Endothelial cell of umbilical vein (primary cell): ENCODE measurements around the gene CD320. TPM values are rescaled to one million over a fixed set of nuclear protein-coding genes. Genes with fewer than 3 reads are reported as not detected.

Source experiments
- BruUV-seq: library from RNA; stranded (reverse); fragments of 400-500 nt; replicated peaks from 2 replicates; lab custom pipeline; 2021; lab: Mats Ljungman, UMichigan
- CTCF ChIA-PET: fragments of 300-600, 350-600 bp; sonication (Branson Sonifier 250); formaldehyde crosslinking; loops from one replicate; lab custom pipeline; 2021; ENCODE audit warnings: antibody characterized with exemption, inconsistent platforms; lab: Charles Lee
- POLR2A ChIA-PET: fragments of 300-600, 350-600 bp; sonication (Branson Sonifier 250); formaldehyde crosslinking; loops from one replicate; lab custom pipeline; 2021; ENCODE audit warnings: antibody characterized with exemption, inconsistent platforms; lab: Charles Lee
- DNase-seq: peaks from one replicate; pipeline ENCODE4 v3.0.0-alpha.2; 2011; ENCODE audit warnings: low read depth, low spot score
- FAIRE-seq: peaks from 2 replicates; lab custom pipeline; 2011; peaks lifted over from hg19 to GRCh38; lab: Jason Lieb, UNC
- H2AFZ ChIP-seq: 2 replicates; pipeline ENCODE4 v1.6.0; 2012; ENCODE audit warnings: low read depth, low read length, control low read depth, inconsistent platforms
- H3K27ac ChIP-seq: 2 replicates; pipeline ENCODE4 v1.5.1; 2011; ENCODE audit warnings: low read depth, mild to moderate bottlenecking, control low read depth, low read length, moderate library complexity; ENCODE audit not compliant: insufficient read depth
- H3K27me3 ChIP-seq, 2 experiments: 2 replicates each; pipeline versions ENCODE4 v1.6.0 to v1.6.1; 2011; ENCODE audit warnings: low read length in 2 of 2, mixed read lengths in 1 of 2; ENCODE audit not compliant: control insufficient read depth in 2 of 2, insufficient read depth in 2 of 2
- H3K36me3 ChIP-seq, 2 experiments: 2 replicates in 1 of 2; 3 replicates in 1 of 2; pipeline ENCODE4 v1.5.1; 2011; ENCODE audit warnings: low read length in 2 of 2, mild to moderate bottlenecking in 1 of 2, moderate library complexity in 1 of 2; ENCODE audit not compliant: control insufficient read depth in 2 of 2, insufficient read depth in 2 of 2; ENCODE audit errors: extremely low read depth in 1 of 2
- H3K4me1 ChIP-seq: 3 replicates; pipeline ENCODE4 v1.5.1; 2011; ENCODE audit warnings: mild to moderate bottlenecking, low read length; ENCODE audit not compliant: control insufficient read depth, insufficient read depth; ENCODE audit errors: extremely low read depth
- H3K4me2 ChIP-seq: 2 replicates; pipeline ENCODE4 v1.6.1; 2011; ENCODE audit warnings: low read length, control low read depth, mixed read lengths; ENCODE audit not compliant: insufficient read depth
- H3K4me3 ChIP-seq, 3 experiments: fragments of 200-600 bp in 1 of 3; sonication (generic), shearing (Covaris generic) in 1 of 3; replicated peaks in 1 of 3; 2 replicates each; pipeline ENCODE4 v1.5.1; 2011 to 2016; ENCODE audit warnings: control low read depth in 3 of 3, low read length in 3 of 3, mild to moderate bottlenecking in 2 of 3, inconsistent platforms in 1 of 3, low read depth in 1 of 3, moderate library complexity in 1 of 3; ENCODE audit not compliant: insufficient read depth in 1 of 3
- H3K79me2 ChIP-seq: 2 replicates; pipeline ENCODE4 v1.6.0; 2012; ENCODE audit warnings: low read length, inconsistent platforms; ENCODE audit not compliant: control insufficient read depth, insufficient read depth
- H3K9ac ChIP-seq: replicated peaks from 2 replicates; pipeline ENCODE3; 2011; ENCODE audit warnings: low read length, control low read depth; ENCODE audit not compliant: insufficient read depth; ENCODE audit errors: extremely low read depth
- H3K9me1 ChIP-seq: replicated peaks from 3 replicates; pipeline ENCODE4 v1.6.0; 2011; ENCODE audit warnings: mild to moderate bottlenecking, low read length; ENCODE audit not compliant: control insufficient read depth, insufficient read depth; ENCODE audit errors: extremely low read depth
- H3K9me3 ChIP-seq: replicated peaks from 2 replicates; pipeline ENCODE4 v1.5.1; 2012; ENCODE audit warnings: low read length, inconsistent platforms; ENCODE audit not compliant: control insufficient read depth, insufficient read depth
- H4K20me1 ChIP-seq: replicated peaks from 2 replicates; pipeline ENCODE3; 2011; ENCODE audit warnings: mild to moderate bottlenecking, low read length; ENCODE audit not compliant: control insufficient read depth, insufficient read depth; ENCODE audit errors: extremely low read depth
- POLR2AphosphoS5 ChIP-seq: IDR thresholded peaks from 2 replicates; pipeline ENCODE4 v1.6.1; 2012; ENCODE audit warnings: low read depth, mild to moderate bottlenecking, control low read depth, low read length, moderate library complexity; ENCODE audit not compliant: insufficient read depth
- dilution Hi-C: fragments of 300-500 bp; cut with MboI; formaldehyde crosslinking; loops from one replicate; pipeline ENCODE4 v1.15.0; 2019; ENCODE audit warnings: low sequenced_read_pairs; ENCODE audit not compliant: extremely low pct_ligation_motif_present
- intact Hi-C: fragments of 100-400 bp; cut with micrococcal nuclease; formaldehyde crosslinking; loops from one replicate; pipeline ENCODE4 v1.10.0; 2022
- polyA plus RNA-seq, 4 experiments: library from polyadenylated mRNA; depleted of rRNA in 3 of 4; stranded (reverse) in 3 of 4; unstranded in 1 of 4; fragments of >200 nt; gene quantifications; 2 replicates each; pipeline versions ENCODE4 v1.2.1 to v1.2.3, GENCODE V29; 2011 to 2012; ENCODE audit warnings: missing spikeins in 1 of 4
- total RNA-seq: library from RNA; stranded (reverse); gene quantifications from 2 replicates; pipeline ENCODE4 v1.2.3, GENCODE V29; 2021
- TF ChIP-seq, protein P1 (sequence below), 2 donors: IDR thresholded peaks; 1 replicate in 1 of 2; 2 replicates in 1 of 2; pipeline ENCODE4 v1.5.1; 2011; ENCODE audit warnings: low read length in 2 of 2, mild to moderate bottlenecking in 2 of 2, moderate library complexity in 2 of 2, control low read depth in 1 of 2, inconsistent platforms in 1 of 2, low read depth in 1 of 2; ENCODE audit not compliant: insufficient read depth in 1 of 2; ENCODE audit errors: extremely low read depth in 1 of 2
- TF ChIP-seq, protein P2 (sequence below): IDR thresholded peaks from 2 replicates; pipeline ENCODE4 v1.6.1; 2011; ENCODE audit not compliant: insufficient read depth, insufficient read length

CD320 gene
- total and polyA plus RNA-seq, 2 donors (not counting 3 experiments of a cell fraction or from before 2014, with no cell fraction given), result 84.9 to 190 TPM

GRCh38 chr19:8253678-8254077, 54.5 kb downstream of the CD320 start:
- TF ChIP-seq, protein P1, sequence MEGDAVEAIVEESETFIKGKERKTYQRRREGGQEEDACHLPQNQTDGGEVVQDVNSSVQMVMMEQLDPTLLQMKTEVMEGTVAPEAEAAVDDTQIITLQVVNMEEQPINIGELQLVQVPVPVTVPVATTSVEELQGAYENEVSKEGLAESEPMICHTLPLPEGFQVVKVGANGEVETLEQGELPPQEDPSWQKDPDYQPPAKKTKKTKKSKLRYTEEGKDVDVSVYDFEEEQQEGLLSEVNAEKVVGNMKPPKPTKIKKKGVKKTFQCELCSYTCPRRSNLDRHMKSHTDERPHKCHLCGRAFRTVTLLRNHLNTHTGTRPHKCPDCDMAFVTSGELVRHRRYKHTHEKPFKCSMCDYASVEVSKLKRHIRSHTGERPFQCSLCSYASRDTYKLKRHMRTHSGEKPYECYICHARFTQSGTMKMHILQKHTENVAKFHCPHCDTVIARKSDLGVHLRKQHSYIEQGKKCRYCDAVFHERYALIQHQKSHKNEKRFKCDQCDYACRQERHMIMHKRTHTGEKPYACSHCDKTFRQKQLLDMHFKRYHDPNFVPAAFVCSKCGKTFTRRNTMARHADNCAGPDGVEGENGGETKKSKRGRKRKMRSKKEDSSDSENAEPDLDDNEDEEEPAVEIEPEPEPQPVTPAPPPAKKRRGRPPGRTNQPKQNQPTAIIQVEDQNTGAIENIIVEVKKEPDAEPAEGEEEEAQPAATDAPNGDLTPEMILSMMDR (IDR thresholded peaks at IDR 0.05; ENCODE audit: extremely low read depth in 1 of 2, insufficient read depth in 1 of 2, low read depth in 1 of 2, low read length in 2 of 2), result no peak
- TF ChIP-seq, protein P2, sequence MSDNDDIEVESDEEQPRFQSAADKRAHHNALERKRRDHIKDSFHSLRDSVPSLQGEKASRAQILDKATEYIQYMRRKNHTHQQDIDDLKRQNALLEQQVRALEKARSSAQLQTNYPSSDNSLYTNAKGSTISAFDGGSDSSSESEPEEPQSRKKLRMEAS, result no peak
- ChIA-PET POLR2A (no interaction called here), CTCF (interaction anchor here (0.6 to 9.2 kb wide), 11 partner anchors 95 to 685 kb away, joined by 3 to 117 read pairs (median 3); partner anchors contain the start of gene TIMM44)
- Histone ChIP-seq H3K9me1 (no peaks in the 10 kb centered on the region), H2AFZ (no peak overlapping the region), H3K4me3 (no peak overlapping the region), H3K9me3 (no peaks in the 10 kb centered on the region), H3K9ac (no peak overlapping the region), H3K4me2 (no peak overlapping the region), H3K27me3 (no peaks in the 10 kb centered on the region), H3K27ac (no peak overlapping the region), H4K20me1 (no peaks in the 10 kb centered on the region), H3K79me2 (no peaks in the 10 kb centered on the region), H3K4me1 (no peaks in the 10 kb centered on the region), H3K36me3 (no peaks in the 10 kb centered on the region)
- dilution Hi-C loops, result no loop called here
- no TSS peak for BruUV-seq
- intact Hi-C loops, result loop anchor here (1.0 kb wide), 5 partner anchors 95 to 400 kb away; no protein-coding TSS in a partner anchor
- DNase-seq (no peak), FAIRE-seq (no peak)

GRCh38 chr19:8252922-8253589, 55.1 kb downstream of the CD320 start:
- Histone ChIP-seq H3K36me3 (no peaks in the 10 kb centered on the region), H3K9ac (no peak overlapping the region), H3K9me3 (no peaks in the 10 kb centered on the region), H3K27me3 (no peaks in the 10 kb centered on the region), H3K4me1 (no peaks in the 10 kb centered on the region), H3K27ac (no peak overlapping the region), H3K4me2 (no peak overlapping the region), H2AFZ (no peak overlapping the region), H4K20me1 (no peaks in the 10 kb centered on the region), H3K4me3 (no peak overlapping the region), H3K9me1 (no peaks in the 10 kb centered on the region), H3K79me2 (no peaks in the 10 kb centered on the region)
- BruUV-seq, result no TSS peak
- intact Hi-C loops (loop anchor here (1.0 kb wide), 5 partner anchors 95 to 400 kb away; no protein-coding TSS in a partner anchor), dilution Hi-C loops (no loop called here)
- ChIA-PET CTCF (interaction anchor here (0.6 to 9.2 kb wide), 15 partner anchors 10 to 684 kb away, joined by 3 to 117 read pairs (median 3); partner anchors contain the start of gene TIMM44), POLR2A (interaction anchor here (0.6 kb wide), 1 partner anchor 309 kb away, joined by 6 read pairs; no protein-coding TSS in a partner anchor)
- FAIRE-seq (peak; percentile 90), DNase-seq (peak; percentile 69)
- TF ChIP-seq, protein P2, result peak; percentile 10
- TF ChIP-seq POLR2AphosphoS5, result no peak
- TF ChIP-seq, protein P1 (IDR thresholded peaks at IDR 0.05; ENCODE audit: extremely low read depth in 1 of 2, insufficient read depth in 1 of 2, low read depth in 1 of 2, low read length in 2 of 2), result peak; percentile 88 to 91
